ENCODE measurements around the gene VRK1. TPM values are rescaled to one million over a fixed set of nuclear protein-coding genes. Genes with fewer than 3 reads are reported as not detected.

The VRK1 gene
- total and polyA plus RNA-seq, 4 donors, result 1.8 to 50.4 (median 3.3) TPM

- Histone ChIP-seq H3K36me3 (ENCODE audit: control insufficient read depth in 4 of 4, insufficient read depth in 3 of 4, low read depth in 1 of 4, low read length in 3 of 4) (no peaks in the 10 kb centered on the region), H3K27ac (ENCODE audit: low read depth in 1 of 2, low read length in 2 of 2) (no peak overlapping the region), H3K4me1 (ENCODE audit: control insufficient read depth in 4 of 4, insufficient read depth in 4 of 4, low read length in 3 of 4) (no peaks in the 10 kb centered on the region), H3K27me3 (ENCODE audit: control insufficient read depth in 4 of 4, insufficient read depth in 4 of 4, low read length in 3 of 4) (peaks cover 0 to 2% (median 0%) of the 10 kb centered on the region in 4 donors), H3K9ac (ENCODE audit: low read depth in 1 of 2, low read length in 2 of 2) (no peak overlapping the region), H3K4me3 (ENCODE audit: low read depth in 1 of 3, low read length in 3 of 3) (no peak overlapping the region), H3K9me3 (ENCODE audit: control insufficient read depth in 4 of 4, low read length in 3 of 4) (no peaks in the 10 kb centered on the region)
- TF ChIP-seq TAF1 (conservative IDR thresholded peaks at IDR 0.05) (no peak), RAD21 (IDR thresholded peaks at IDR 0.05) (no peak), CTCF (IDR thresholded peaks at IDR 0.05; ENCODE audit: low read depth, low read length, missing input control) (no peak), ATF3 (IDR thresholded peaks at IDR 0.05) (no peak), ZBTB33 (IDR thresholded peaks at IDR 0.05) (no peak), EGR1 (IDR thresholded peaks at IDR 0.05; ENCODE audit: low read depth in 2 of 2) (no peak), YY1 (IDR thresholded peaks at IDR 0.05) (no peak), HNF4G (IDR thresholded peaks at IDR 0.05) (no peak), SP1 (IDR thresholded peaks at IDR 0.05) (no peak), JUND (IDR thresholded peaks at IDR 0.05) (no peak), RXRA (IDR thresholded peaks at IDR 0.05) (no peak), NR2F2 (IDR thresholded peaks at IDR 0.05) (no peak), GABPA (IDR thresholded peaks at IDR 0.05 in 1 of 2, conservative IDR thresholded peaks at IDR 0.05 in 1 of 2) (no peak)
- no peak for DNase-seq (ENCODE audit: low spot score)
- 70% methylated on average over 3 of the region's 3 CpGs for WGBS
Observed at GRCh38 chr14:96930526-96930925, 133.3 kb downstream of the VRK1 start.

All from liver (tissue), 9 donors.